ENCODE data around the gene LETMD1.

DNA sequence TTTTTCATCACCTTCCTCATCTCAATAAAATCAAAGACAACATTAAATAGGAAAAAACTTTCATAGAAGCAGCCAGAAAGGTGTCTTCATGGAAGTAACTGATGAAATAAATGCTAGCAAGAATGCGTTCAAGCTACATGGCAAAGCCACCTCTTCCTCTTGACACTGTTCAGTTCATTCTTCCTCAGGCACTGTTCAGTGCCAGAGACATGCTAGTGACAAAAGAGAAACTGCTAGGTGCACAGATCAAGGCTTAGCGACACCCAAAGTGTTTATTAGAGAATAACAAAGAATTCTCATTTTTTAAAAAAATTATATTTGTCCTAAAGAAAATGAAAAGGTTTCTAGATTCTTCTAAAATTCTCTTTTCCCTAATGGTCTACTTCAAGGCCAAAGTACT, 29.2 kb upstream of the LETMD1 start:
- TF ChIP-seq, protein P1, sequence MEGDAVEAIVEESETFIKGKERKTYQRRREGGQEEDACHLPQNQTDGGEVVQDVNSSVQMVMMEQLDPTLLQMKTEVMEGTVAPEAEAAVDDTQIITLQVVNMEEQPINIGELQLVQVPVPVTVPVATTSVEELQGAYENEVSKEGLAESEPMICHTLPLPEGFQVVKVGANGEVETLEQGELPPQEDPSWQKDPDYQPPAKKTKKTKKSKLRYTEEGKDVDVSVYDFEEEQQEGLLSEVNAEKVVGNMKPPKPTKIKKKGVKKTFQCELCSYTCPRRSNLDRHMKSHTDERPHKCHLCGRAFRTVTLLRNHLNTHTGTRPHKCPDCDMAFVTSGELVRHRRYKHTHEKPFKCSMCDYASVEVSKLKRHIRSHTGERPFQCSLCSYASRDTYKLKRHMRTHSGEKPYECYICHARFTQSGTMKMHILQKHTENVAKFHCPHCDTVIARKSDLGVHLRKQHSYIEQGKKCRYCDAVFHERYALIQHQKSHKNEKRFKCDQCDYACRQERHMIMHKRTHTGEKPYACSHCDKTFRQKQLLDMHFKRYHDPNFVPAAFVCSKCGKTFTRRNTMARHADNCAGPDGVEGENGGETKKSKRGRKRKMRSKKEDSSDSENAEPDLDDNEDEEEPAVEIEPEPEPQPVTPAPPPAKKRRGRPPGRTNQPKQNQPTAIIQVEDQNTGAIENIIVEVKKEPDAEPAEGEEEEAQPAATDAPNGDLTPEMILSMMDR (IDR thresholded peaks at IDR 0.05) = no peak
- TF ChIP-seq POLR2A (IDR thresholded peaks at IDR 0.05) = no peak
